Body of pancreas (tissue), 4 donors: ENCODE data around the gene PNPLA3. TPM values are rescaled to one million over a fixed set of nuclear protein-coding genes. Genes with fewer than 3 reads are reported as not detected.

Experiments used
- ATAC-seq: fragments of 150-250 bp; one replicate; pipeline ENCODE4 v1.9.1; 2016
- DNase-seq, 4 donors: peaks; one replicate each; pipeline ENCODE4 v3.0.0-alpha.2; 2019
- H3K27ac ChIP-seq, 4 donors: fragments of 200-600 bp; sonication (generic); 1 replicate in 3 of 4; 2 replicates in 1 of 4; pipeline versions ENCODE4 v1.5.1 to v1.6.1; 2016 to 2019; ENCODE audit warnings: mild to moderate bottlenecking in 1 of 4, mixed read lengths in 1 of 4, moderate library complexity in 1 of 4
- H3K27me3 ChIP-seq, 2 donors: fragments of 200-600 bp; sonication (generic); one replicate each; pipeline ENCODE4 v1.6.0; 2016; ENCODE audit warnings: mild to moderate bottlenecking in 1 of 2
- H3K36me3 ChIP-seq, 2 donors: fragments of 200-600 bp; sonication (generic); replicated peaks in 1 of 2; 2 replicates each; pipeline ENCODE4 v1.5.1; 2016; ENCODE audit warnings: low read depth in 2 of 2; ENCODE audit not compliant: insufficient read depth in 1 of 2
- H3K4me1 ChIP-seq: fragments of 200-600 bp; sonication (generic); one replicate; pipeline ENCODE4 v1.6.0; 2016
- H3K4me3 ChIP-seq, 2 donors: fragments of 200-600 bp; sonication (generic); 1 replicate in 1 of 2; 2 replicates in 1 of 2; pipeline ENCODE4 v1.5.1; 2016 to 2019
- H3K9me3 ChIP-seq, 3 donors: fragments of 200-600 bp; sonication (generic); 1 replicate in 2 of 3; 2 replicates in 1 of 3; pipeline ENCODE4 v1.5.1; 2016
- POLR2A ChIP-seq, 3 donors: fragments of 450-650 bp; IDR thresholded peaks; one replicate each; pipeline ENCODE4 v1.6.1; 2016; ENCODE audit warnings: antibody characterized with exemption in 3 of 3, mild to moderate bottlenecking in 2 of 3
- WGBS, 2 donors: methylation state at CpG; one replicate each; pipeline ENCODE4 v1.1.5; 2017; 5-methylcytosine and 5-hydroxymethylcytosine counted together
- intact Hi-C: fragments of 100-400 bp; cut with DNase I; formaldehyde crosslinking; loops from one replicate; pipeline ENCODE4 v1.15.1; 2023
- total RNA-seq, 2 donors: library from RNA; depleted of rRNA; stranded (reverse); fragments of >200 nt; gene quantifications; one replicate each; pipeline ENCODE4 v1.1.0, GENCODE V29; 2016
- TF ChIP-seq, protein P1 (sequence below), 7 experiments: fragments of 450-650 bp in 4 of 7; fragments of 200-600 bp in 3 of 7; sonication (generic) in 3 of 7; IDR thresholded peaks; one replicate each; pipeline ENCODE4 v1.5.1; 2016 to 2019; ENCODE audit warnings: antibody characterized with exemption in 7 of 7

The PNPLA3 gene
- total RNA-seq, 2 donors from 2014 or later = 0.66 to 0.78 TPM

DNA sequence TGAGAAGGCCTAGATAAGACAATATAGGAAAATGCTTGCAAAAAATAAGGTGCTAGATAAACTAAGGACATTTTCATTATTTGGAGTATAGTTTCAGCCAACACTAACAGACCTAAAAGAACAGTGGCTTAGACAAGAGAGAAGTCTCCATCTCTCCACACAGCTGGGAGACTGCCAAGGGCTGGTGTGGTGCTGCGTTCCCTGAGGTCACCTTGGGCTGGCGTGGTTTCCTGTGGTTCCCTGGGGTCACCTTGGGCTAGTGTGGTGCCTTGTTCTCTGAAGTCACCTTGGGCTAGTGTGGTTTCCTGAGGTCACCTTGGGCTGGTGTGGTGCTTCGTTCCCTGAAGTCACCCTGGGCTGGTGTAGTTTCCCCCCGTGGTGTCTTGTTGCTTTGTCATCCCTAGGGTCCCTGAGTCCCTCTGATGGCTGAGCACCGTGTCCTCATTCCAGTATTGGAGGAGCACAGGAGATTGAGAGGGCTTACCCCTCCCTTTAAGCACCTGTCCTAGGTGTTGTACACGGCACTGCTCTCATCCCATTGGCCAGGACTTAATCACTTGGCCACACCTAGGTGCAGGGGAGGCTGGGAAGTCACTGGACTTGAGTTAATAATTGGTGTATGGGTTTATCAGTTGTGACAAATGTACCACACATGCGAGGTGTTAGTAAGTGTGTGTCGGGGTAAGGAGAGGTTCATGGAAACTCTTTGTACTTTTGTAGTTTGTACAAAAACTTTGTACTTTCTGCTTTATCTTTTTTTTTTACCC, 46.6 kb downstream of the PNPLA3 start:
- intact Hi-C loops = no loop called here
- Histone ChIP-seq H3K27me3 (no peaks in the 10 kb centered on the region), H3K4me1 (no peaks in the 10 kb centered on the region), H3K9me3 (no peaks in the 10 kb centered on the region), H3K27ac (no peak overlapping the region), H3K36me3 (peaks cover 0 to 23% of the 10 kb centered on the region in 2 donors), H3K4me3 (no peak overlapping the region)
- TF ChIP-seq POLR2A (IDR thresholded peaks at IDR 0.05) = no peak
- TF ChIP-seq, protein P1, sequence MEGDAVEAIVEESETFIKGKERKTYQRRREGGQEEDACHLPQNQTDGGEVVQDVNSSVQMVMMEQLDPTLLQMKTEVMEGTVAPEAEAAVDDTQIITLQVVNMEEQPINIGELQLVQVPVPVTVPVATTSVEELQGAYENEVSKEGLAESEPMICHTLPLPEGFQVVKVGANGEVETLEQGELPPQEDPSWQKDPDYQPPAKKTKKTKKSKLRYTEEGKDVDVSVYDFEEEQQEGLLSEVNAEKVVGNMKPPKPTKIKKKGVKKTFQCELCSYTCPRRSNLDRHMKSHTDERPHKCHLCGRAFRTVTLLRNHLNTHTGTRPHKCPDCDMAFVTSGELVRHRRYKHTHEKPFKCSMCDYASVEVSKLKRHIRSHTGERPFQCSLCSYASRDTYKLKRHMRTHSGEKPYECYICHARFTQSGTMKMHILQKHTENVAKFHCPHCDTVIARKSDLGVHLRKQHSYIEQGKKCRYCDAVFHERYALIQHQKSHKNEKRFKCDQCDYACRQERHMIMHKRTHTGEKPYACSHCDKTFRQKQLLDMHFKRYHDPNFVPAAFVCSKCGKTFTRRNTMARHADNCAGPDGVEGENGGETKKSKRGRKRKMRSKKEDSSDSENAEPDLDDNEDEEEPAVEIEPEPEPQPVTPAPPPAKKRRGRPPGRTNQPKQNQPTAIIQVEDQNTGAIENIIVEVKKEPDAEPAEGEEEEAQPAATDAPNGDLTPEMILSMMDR (IDR thresholded peaks at IDR 0.05) = no peak
- ATAC-seq = no peak
- no peak for DNase-seq
- 63 to 66% methylated on average over 6 to 8 of the region's 8 CpGs for WGBS, 2 donors

GRCh38 chr22:43971112-43971511, 47.5 kb downstream of the PNPLA3 start:
- Histone ChIP-seq H3K27me3 (no peaks in the 10 kb centered on the region), H3K4me1 (no peaks in the 10 kb centered on the region), H3K4me3 (no peak overlapping the region), H3K9me3 (no peaks in the 10 kb centered on the region), H3K27ac (no peak overlapping the region), H3K36me3 (peaks cover 0 to 24% of the 10 kb centered on the region in 2 donors)
- 78 to 84% methylated on average over 5 to 8 of the region's 8 CpGs for WGBS, 2 donors
- no peak for TF ChIP-seq POLR2A (IDR thresholded peaks at IDR 0.05)
- TF ChIP-seq, protein P1 (IDR thresholded peaks at IDR 0.05) = no peak
- ATAC-seq = no peak
- DNase-seq = no peak
- intact Hi-C loops = no loop called here

GRCh38 chr22:43972931-43973462, 49.4 kb downstream of the PNPLA3 start:
- H3K36me3 ChIP-seq = peaks cover 0 to 25% of the 10 kb centered on the region in 2 donors
- ATAC-seq (no peak), DNase-seq (no peak)
- H3K4me1 ChIP-seq = no peaks in the 10 kb centered on the region
- WGBS, 2 donors = 89 to 94% methylated on average over 10 of the region's 10 CpGs
- TF ChIP-seq POLR2A (IDR thresholded peaks at IDR 0.05) = no peak
- H3K4me3 ChIP-seq = no peak overlapping the region
- no peak overlapping the region for H3K27ac ChIP-seq
- no peaks in the 10 kb centered on the region for H3K9me3 ChIP-seq
- no peaks in the 10 kb centered on the region for H3K27me3 ChIP-seq
- intact Hi-C loops = no loop called here

GRCh38 chr22:43974028-43974545, 50.5 kb downstream of the PNPLA3 start:
- no peak for TF ChIP-seq POLR2A (IDR thresholded peaks at IDR 0.05)
- TF ChIP-seq, protein P1 (IDR thresholded peaks at IDR 0.05) = no peak
- ATAC-seq (no peak), DNase-seq (no peak)
- no peaks in the 10 kb centered on the region for H3K9me3 ChIP-seq
- intact Hi-C loops = no loop called here
- H3K27me3 ChIP-seq = no peaks in the 10 kb centered on the region
- peaks cover 0 to 22% of the 10 kb centered on the region in 2 donors for H3K36me3 ChIP-seq
- H3K27ac ChIP-seq = no peak overlapping the region
- H3K4me1 ChIP-seq = peaks cover 6% of the 10 kb centered on the region
- H3K4me3 ChIP-seq = no peak overlapping the region
- 88 to 92% methylated on average over 19 of the region's 19 CpGs for WGBS, 2 donors

- TF ChIP-seq POLR2A (IDR thresholded peaks at IDR 0.05) = no peak
- TF ChIP-seq, protein P1 (IDR thresholded peaks at IDR 0.05) = no peak
These were observed 51.4 kb downstream of the PNPLA3 start for GRCh38 chr22:43975041-43975440.

More at GRCh38 chr22:43975041-43975440, 51.4 kb downstream of the PNPLA3 start:
- no peak for DNase-seq
- Histone ChIP-seq H3K9me3 (no peaks in the 10 kb centered on the region), H3K27me3 (no peaks in the 10 kb centered on the region), H3K27ac (no peak overlapping the region), H3K36me3 (peaks cover 0 to 26% of the 10 kb centered on the region in 2 donors), H3K4me1 (peaks cover 6% of the 10 kb centered on the region), H3K4me3 (no peak overlapping the region)
- 69 to 77% methylated on average over 3 to 4 of the region's 4 CpGs for WGBS, 2 donors
- intact Hi-C loops = no loop called here
- ATAC-seq = no peak
